Osteoblast (primary cell): ENCODE measurements around the gene PXDN. TPM values are rescaled to one million over a fixed set of nuclear protein-coding genes. Genes with fewer than 3 reads are reported as not detected.

Experiments
- DNase-seq: peaks from one replicate; pipeline ENCODE4 v3.0.0; 2011; ENCODE audit warnings: low spot score, mixed read lengths; ENCODE audit not compliant: insufficient read length; ENCODE audit errors: missing footprints
- H2AFZ ChIP-seq: 2 replicates; pipeline ENCODE4 v1.6.0; 2011; ENCODE audit warnings: mild to moderate bottlenecking, low read length
- H3K27ac ChIP-seq: 2 replicates; pipeline ENCODE4 v1.5.1; 2011; ENCODE audit warnings: mild to moderate bottlenecking, low read depth, low read length, moderate library complexity
- H3K27me3 ChIP-seq: 2 replicates; pipeline ENCODE4 v1.6.0; 2012; ENCODE audit warnings: mild to moderate bottlenecking, control low read depth, inconsistent platforms, low read length, moderate library complexity; ENCODE audit not compliant: insufficient read depth
- H3K36me3 ChIP-seq: 2 replicates; pipeline ENCODE4 v1.5.1; 2011; ENCODE audit warnings: mild to moderate bottlenecking, low read length, control low read depth, moderate library complexity; ENCODE audit not compliant: insufficient read depth
- H3K4me1 ChIP-seq: 2 replicates; pipeline ENCODE4 v1.5.1; 2011; ENCODE audit warnings: mild to moderate bottlenecking, low read length, control low read depth, moderate library complexity; ENCODE audit not compliant: insufficient read depth
- H3K4me2 ChIP-seq: 2 replicates; pipeline ENCODE4 v1.6.0; 2011; ENCODE audit warnings: mild to moderate bottlenecking, low read length; ENCODE audit not compliant: insufficient read depth
- H3K4me3 ChIP-seq: fragments of 200-600 bp; sonication (generic); 3 replicates; pipeline ENCODE4 v1.5.1; 2012; ENCODE audit warnings: mild to moderate bottlenecking, low read length, inconsistent platforms; ENCODE audit not compliant: insufficient read depth
- H3K79me2 ChIP-seq: 2 replicates; pipeline ENCODE4 v1.6.0; 2012; ENCODE audit warnings: mild to moderate bottlenecking, low read length, control low read depth, inconsistent platforms; ENCODE audit not compliant: insufficient read depth
- H3K9me3 ChIP-seq: 2 replicates; pipeline ENCODE4 v1.5.1; 2011; ENCODE audit warnings: low read depth, low read length, control low read depth
- H4K20me1 ChIP-seq: 2 replicates; pipeline ENCODE4 v1.6.0; 2012; ENCODE audit warnings: mild to moderate bottlenecking, low read length, control low read depth; ENCODE audit not compliant: insufficient read depth
- CTCF ChIP-seq: IDR thresholded peaks from 2 replicates; pipeline ENCODE4 v1.5.1; 2011; ENCODE audit warnings: mild to moderate bottlenecking, low read depth, low read length, moderate library complexity; ENCODE audit errors: extremely low read depth
- total RNA-seq: library from RNA; depleted of rRNA; stranded (reverse); fragments of >200 nt; gene quantifications from 2 replicates; pipeline ENCODE4 v1.2.3, GENCODE V29; 2012

PXDN gene
- total RNA-seq, 1 donor: 307 TPM

- Histone ChIP-seq H3K4me1 (peaks cover 9% of the 10 kb centered on the region), H3K9me3 (no peaks in the 10 kb centered on the region), H3K27me3 (no peaks in the 10 kb centered on the region), H3K27ac (peak overlapping the region; percentile 27), H3K79me2 (no peaks in the 10 kb centered on the region), H3K36me3 (peaks cover 89% of the 10 kb centered on the region), H4K20me1 (peaks cover 13% of the 10 kb centered on the region), H2AFZ (no peak overlapping the region), H3K4me3 (no peak overlapping the region), H3K4me2 (no peak overlapping the region)
- TF ChIP-seq CTCF: peak; percentile 72
- DNase-seq: peak; percentile 99
Observed at GRCh38 chr2:1675633-1676032, 68.7 kb downstream of the PXDN start.

- H3K4me3 ChIP-seq: no peak overlapping the region
- TF ChIP-seq CTCF: no peak
- no peak overlapping the region for H2AFZ ChIP-seq
- peaks cover 13% of the 10 kb centered on the region for H4K20me1 ChIP-seq
- no peaks in the 10 kb centered on the region for H3K27me3 ChIP-seq
- H3K4me1 ChIP-seq: peaks cover 9% of the 10 kb centered on the region
- H3K9me3 ChIP-seq: no peaks in the 10 kb centered on the region
- H3K79me2 ChIP-seq: no peaks in the 10 kb centered on the region
- no peak for DNase-seq
- H3K27ac ChIP-seq: peak overlapping the region; percentile 27
- H3K4me2 ChIP-seq: no peak overlapping the region
- H3K36me3 ChIP-seq: peaks cover 87% of the 10 kb centered on the region
Observed at GRCh38 chr2:1674766-1675397, 69.4 kb downstream of the PXDN start.

GRCh38 chr2:1674276-1674675 is 70.0 kb downstream of the PXDN start:
- TF ChIP-seq CTCF: no peak
- no peak for DNase-seq
- Histone ChIP-seq H3K4me1 (peaks cover 9% of the 10 kb centered on the region), H2AFZ (no peak overlapping the region), H3K27me3 (no peaks in the 10 kb centered on the region), H3K36me3 (peaks cover 87% of the 10 kb centered on the region), H3K4me2 (no peak overlapping the region), H4K20me1 (peaks cover 13% of the 10 kb centered on the region), H3K27ac (no peak overlapping the region), H3K9me3 (no peaks in the 10 kb centered on the region), H3K79me2 (no peaks in the 10 kb centered on the region), H3K4me3 (no peak overlapping the region)

- Histone ChIP-seq H3K4me2 (no peak overlapping the region), H4K20me1 (peaks cover 16% of the 10 kb centered on the region), H3K79me2 (no peaks in the 10 kb centered on the region), H3K36me3 (peaks cover 82% of the 10 kb centered on the region), H2AFZ (no peak overlapping the region), H3K4me1 (peaks cover 9% of the 10 kb centered on the region), H3K4me3 (no peak overlapping the region), H3K27ac (no peak overlapping the region), H3K9me3 (no peaks in the 10 kb centered on the region), H3K27me3 (no peaks in the 10 kb centered on the region)
- peak; percentile 43 for DNase-seq
- no peak for TF ChIP-seq CTCF
Observed at GRCh38 chr2:1673160-1673944, 71.0 kb downstream of the PXDN start.
